GM18498 (cell line): ENCODE data around the gene MYO1F.

Source experiments
- ATAC-seq: cut with Tn5 transposase; IDR thresholded peaks from one replicate; pipeline ENCODE4 v1.9.1; 2021; ENCODE audit warnings: mild to moderate bottlenecking, moderate library complexity; ENCODE audit not compliant: unreplicated experiment

MYO1F gene

DNA sequence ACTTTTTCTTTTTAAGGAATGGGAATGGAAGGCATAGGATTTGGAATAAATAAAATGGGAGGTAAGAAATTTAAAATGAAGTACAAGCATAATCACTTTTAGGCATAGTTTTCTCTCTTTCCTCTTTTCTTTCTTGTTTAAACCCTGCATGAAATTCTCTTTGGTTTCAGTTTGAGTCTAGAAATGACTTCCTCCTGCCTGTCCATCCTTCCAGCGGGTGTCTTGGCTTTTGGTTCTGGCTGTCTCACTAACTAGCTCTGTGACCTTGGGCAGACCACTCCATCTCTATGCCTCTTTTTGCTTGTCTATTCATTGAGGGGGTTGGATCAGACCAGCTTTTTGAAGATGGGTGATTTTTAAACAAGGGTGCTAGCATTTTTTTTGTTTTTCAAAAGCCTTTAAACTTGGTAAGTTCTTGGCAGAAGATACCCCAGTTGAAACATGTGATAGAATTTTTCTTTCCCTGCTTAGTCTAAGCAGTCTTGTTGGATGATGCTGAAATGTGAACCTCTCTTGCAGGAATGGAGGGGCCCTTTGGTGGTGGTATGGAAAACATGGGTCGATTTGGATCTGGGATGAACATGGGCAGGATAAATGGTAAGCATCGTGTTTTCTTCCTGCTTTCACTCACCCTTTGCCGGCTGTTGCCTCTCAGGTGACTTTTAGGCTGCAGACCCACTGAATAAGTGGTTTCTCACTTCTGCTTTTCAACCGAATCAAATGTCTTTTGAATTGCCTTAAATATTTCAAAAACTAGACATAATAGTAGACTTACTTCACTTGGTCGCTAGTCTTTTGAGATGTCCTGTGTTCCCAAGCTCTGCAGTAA is 103.4 kb downstream of the MYO1F start:
- ATAC-seq: peak; percentile 73
